ENCODE results near the gene INSM1.

Gene INSM1

GRCh38 chr20:20395087-20395486, 27.2 kb downstream of the INSM1 start:
- no peak for DNase-seq

GRCh38 chr20:20395903-20396568, 28.1 kb downstream of the INSM1 start:
- no peak for DNase-seq

- DNase-seq = no peak
Observed at GRCh38 chr20:20396794-20397193, 28.9 kb downstream of the INSM1 start.

- no peak for DNase-seq
Observed at GRCh38 chr20:20398123-20398522, 30.2 kb downstream of the INSM1 start.

- no peak for DNase-seq
Observed at GRCh38 chr20:20399531-20400500, 31.9 kb downstream of the INSM1 start.

- no peak for DNase-seq
Observed at GRCh38 chr20:20401991-20402390, 34.1 kb downstream of the INSM1 start.

GRCh38 chr20:20404633-20405032, 36.7 kb downstream of the INSM1 start:
- DNase-seq = no peak

- DNase-seq = no peak
Observed at GRCh38 chr20:20405623-20406022, 37.7 kb downstream of the INSM1 start.

- DNase-seq = no peak
Observed at GRCh38 chr20:20406306-20406705, 38.4 kb downstream of the INSM1 start.

GRCh38 chr20:20407891-20408805, 40.2 kb downstream of the INSM1 start:
- DNase-seq = no peak

- DNase-seq = no peak
Observed at GRCh38 chr20:20409331-20409730, 41.4 kb downstream of the INSM1 start.

- DNase-seq = no peak
Observed at GRCh38 chr20:20410678-20411077, 42.8 kb downstream of the INSM1 start.

- no peak for DNase-seq
Observed at GRCh38 chr20:20411402-20411801, 43.5 kb downstream of the INSM1 start.

- DNase-seq = no peak
Observed at GRCh38 chr20:20411836-20412235, 43.9 kb downstream of the INSM1 start.

- DNase-seq = no peak
Observed at GRCh38 chr20:20412750-20413149, 44.8 kb downstream of the INSM1 start.

- no peak for DNase-seq
Observed at GRCh38 chr20:20413810-20414281, 45.9 kb downstream of the INSM1 start.

GRCh38 chr20:20414640-20415220, 46.8 kb downstream of the INSM1 start:
- DNase-seq = no peak

- DNase-seq = no peak
Observed at GRCh38 chr20:20415321-20415720, 47.4 kb downstream of the INSM1 start.

- DNase-seq = no peak
Observed at GRCh38 chr20:20417876-20418676, 50.2 kb downstream of the INSM1 start.
